BLaER1 treated with 17β-estradiol and CSF1 and Interleukin-3, amounts not matched to agents 10 nM and 100 nM (cell line): Measurements from ENCODE around the gene STING1.
A peak's percentile ranks its signal among the peaks of the same experiment; 100 is the strongest.
"Not testable (repeated sequence)": the region's sequence is repeated elsewhere in the genome, so short reads cannot be mapped to it uniquely, and the experiment has no call there.

Experiments used
- H3K27ac ChIP-seq, 11 experiments: shearing (Covaris generic); formaldehyde crosslinking; 2 replicates each; pipeline ENCODE4 v1.8.1; 2022
- H3K27me3 ChIP-seq, 11 experiments: shearing (Covaris generic); formaldehyde crosslinking; 2 replicates each; pipeline ENCODE4 v1.8.1; 2022
- H3K36me3 ChIP-seq, 11 experiments: shearing (Covaris generic); formaldehyde crosslinking; 2 replicates each; pipeline ENCODE4 v1.8.1; 2022
- H3K4me1 ChIP-seq, 10 experiments: shearing (Covaris generic); formaldehyde crosslinking; 2 replicates each; pipeline ENCODE4 v1.8.1; 2022
- H3K4me2 ChIP-seq, 11 experiments: shearing (Covaris generic); formaldehyde crosslinking; 2 replicates each; pipeline ENCODE4 v1.8.1; 2022
- H3K4me3 ChIP-seq, 10 experiments: shearing (Covaris generic); formaldehyde crosslinking; 2 replicates each; pipeline ENCODE4 v1.8.1; 2022
- H3K9ac ChIP-seq, 11 experiments: shearing (Covaris generic); formaldehyde crosslinking; 2 replicates each; pipeline ENCODE4 v1.8.1; 2022
- H3K9me3 ChIP-seq, 11 experiments: shearing (Covaris generic); formaldehyde crosslinking; replicated peaks in 1 of 11; 2 replicates each; pipeline ENCODE4 v1.8.1; 2022
- H4K20me1 ChIP-seq, 11 experiments: shearing (Covaris generic); formaldehyde crosslinking; 2 replicates each; pipeline ENCODE4 v1.8.1; 2022
- Cebpa-rat ChIP-seq, 11 experiments: shearing (Covaris generic); IDR thresholded peaks; 2 replicates each; pipeline ENCODE4 v1.8.1; 2022

STING1 gene

GRCh38 chr5:139482050-139482889, at the start of gene STING1:
TSS of gene STING1 (minus strand) at chr5:139482758. CDS start at chr5:139481704, 1,054 bp downstream.
- Histone ChIP-seq H3K27me3 (no peaks in the 10 kb centered on the region), H3K9ac (peak within 1 kb of the TSS; percentile 76 to 96 (median 86)), H3K36me3 (peaks cover 0 to 43% (median 19%) of the 10 kb centered on the region in 11 experiments; a peak in 17 of 22 replicates), H3K4me3 (peak within 1 kb of the TSS; percentile 48 to 93 (median 69)), H3K27ac (peak within 1 kb of the TSS; percentile 67 to 98 (median 92)), H3K4me2 (peak within 1 kb of the TSS; percentile 83 to 100 (median 99)), H3K4me1 (peaks cover 68 to 81% (median 79%) of the 10 kb centered on the region in 10 experiments), H3K9me3 (no peaks in the 10 kb centered on the region), H4K20me1 (peaks cover 0 to 43% (median 0%) of the 10 kb centered on the region in 11 experiments; a peak in 6 of 22 replicates)
- no peak for TF ChIP-seq Cebpa-rat (IDR thresholded peaks at IDR 0.05)

DNA sequence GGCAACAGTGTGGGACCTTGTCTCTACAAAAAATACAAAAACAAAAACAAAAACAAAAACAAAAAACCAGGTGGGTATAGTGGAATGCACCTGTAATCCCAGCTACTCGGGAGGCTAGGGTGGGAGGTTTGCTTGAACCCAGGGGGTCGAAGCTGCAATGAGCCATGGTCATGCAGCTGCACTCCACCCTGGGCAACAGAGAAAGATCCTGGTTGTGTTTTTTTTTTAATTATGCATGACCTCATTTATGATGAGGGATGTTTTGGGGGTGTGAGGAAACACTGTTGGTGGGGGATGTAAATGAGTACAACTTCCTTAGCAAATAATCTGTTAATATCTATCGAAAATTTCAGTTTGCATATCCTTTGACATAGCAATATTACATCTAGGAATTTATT, 49.2 kb upstream of the STING1 start:
- peaks cover 27 to 36% (median 32%) of the 10 kb centered on the region in 11 experiments for H3K9me3 ChIP-seq
- no peak overlapping the region for H3K4me3 ChIP-seq
- H4K20me1 ChIP-seq = no peaks in the 10 kb centered on the region
- H3K27me3 ChIP-seq = no peaks in the 10 kb centered on the region
- no peak overlapping the region for H3K27ac ChIP-seq
- peak overlapping the region in 4 of 11 experiments; percentile 8 to 32 (median 24); a peak in 5 of 22 replicates for H3K4me2 ChIP-seq
- H3K36me3 ChIP-seq = 0 out of 22 replicates have a peak, but pooled peaks cover 0 to 4% (median 0%) of the 10 kb centered on the region in 11 experiments
- TF ChIP-seq Cebpa-rat (IDR thresholded peaks at IDR 0.05) = no peak
- H3K4me1 ChIP-seq = peaks cover under 1 to 24% (median 15%) of the 10 kb centered on the region in 10 experiments; a peak in 16 of 20 replicates
- no peak overlapping the region for H3K9ac ChIP-seq

DNA sequence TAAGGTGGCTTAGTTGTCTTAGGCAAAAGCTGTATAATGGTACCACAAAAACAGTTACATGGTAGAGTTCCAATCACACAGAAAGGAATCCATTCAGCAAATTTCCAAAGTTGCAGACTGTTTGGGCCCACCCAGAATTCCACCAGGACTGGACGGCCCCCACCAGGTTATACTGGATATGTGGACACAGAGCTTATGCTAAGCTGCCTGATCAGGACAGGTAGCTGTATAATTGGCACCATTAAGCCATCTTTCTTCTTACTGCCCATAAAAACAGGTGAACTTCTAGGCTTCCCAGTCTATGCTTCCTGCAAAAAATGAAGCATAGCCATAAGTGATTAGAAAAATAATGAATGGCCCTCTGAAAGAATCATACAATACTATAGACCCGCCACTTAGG, 47.5 kb upstream of the STING1 start:
- not testable (repeated sequence) for H4K20me1 ChIP-seq, H3K27me3 ChIP-seq, H3K36me3 ChIP-seq, H3K27ac ChIP-seq, H3K9ac ChIP-seq, H3K4me3 ChIP-seq, H3K4me2 ChIP-seq
- H3K9me3 ChIP-seq = peaks cover 27 to 36% (median 32%) of the 10 kb centered on the region in 11 experiments
- H3K4me1 ChIP-seq = peaks cover 18 to 41% (median 32%) of the 10 kb centered on the region in 10 experiments

DNA sequence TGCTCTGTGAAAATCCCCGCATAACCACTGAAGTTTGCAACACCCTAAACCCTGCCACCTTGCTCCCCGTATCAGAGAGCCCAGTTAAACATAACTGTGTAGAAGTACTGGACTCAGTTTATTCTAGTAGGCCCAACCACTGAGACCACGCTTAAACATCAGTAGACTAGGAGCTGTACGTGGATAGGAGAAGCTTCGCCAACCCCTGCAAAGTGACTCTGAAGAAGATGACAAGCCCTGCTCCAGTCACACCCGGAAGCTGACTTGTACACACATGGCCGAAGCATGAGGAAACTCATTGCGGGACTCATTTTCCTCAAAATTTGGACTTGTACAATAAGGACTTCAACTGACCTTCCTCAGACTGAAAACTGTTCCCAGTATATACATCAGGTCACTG, 46.1 kb upstream of the STING1 start:
- H4K20me1 ChIP-seq, H3K4me3 ChIP-seq, H3K27me3 ChIP-seq, H3K9ac ChIP-seq, H3K36me3 ChIP-seq, H3K27ac ChIP-seq: not testable (repeated sequence)
- H3K9me3 ChIP-seq = peaks cover 27 to 36% (median 32%) of the 10 kb centered on the region in 11 experiments
- H3K4me2 ChIP-seq = peak overlapping the region in 4 of 11 experiments; percentile 50 to 72 (median 64); a peak in 5 of 22 replicates
- H3K4me1 ChIP-seq = peaks cover 24 to 55% (median 46%) of the 10 kb centered on the region in 10 experiments

DNA sequence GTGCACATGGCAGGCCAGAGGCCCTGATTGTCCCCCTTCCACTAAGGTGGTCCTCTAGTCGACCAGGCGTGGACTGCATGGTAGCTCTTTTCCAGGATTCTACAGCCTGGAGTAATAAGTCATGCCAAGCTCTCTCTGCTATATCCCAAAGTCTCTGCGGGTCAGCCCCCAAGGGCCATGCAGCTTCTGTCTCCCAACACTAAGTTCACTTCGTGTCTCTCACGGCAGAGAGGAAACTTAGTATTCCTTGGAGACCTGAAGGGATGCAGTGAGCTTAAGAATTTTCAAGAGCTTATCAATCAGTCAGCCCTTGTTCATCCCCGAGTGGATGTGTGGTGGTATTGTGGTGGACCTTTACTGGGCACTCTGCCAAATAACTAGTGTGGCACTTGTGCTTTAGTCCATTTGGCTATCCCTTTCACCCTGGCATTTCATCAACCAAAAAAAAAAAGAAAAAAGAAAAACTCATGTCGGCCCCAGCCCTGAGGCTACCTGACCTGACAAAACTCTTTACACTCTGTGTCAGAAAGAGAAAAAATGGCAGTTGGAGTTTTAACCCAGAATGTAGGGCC, 45.4 kb upstream of the STING1 start:
- H3K27me3 ChIP-seq, H3K27ac ChIP-seq, H4K20me1 ChIP-seq, H3K36me3 ChIP-seq, H3K9ac ChIP-seq, H3K4me3 ChIP-seq: not testable (repeated sequence)
- H3K4me2 ChIP-seq = peak overlapping the region in 8 of 11 experiments; percentile 40 to 92 (median 56); a peak in 15 of 22 replicates
- H3K4me1 ChIP-seq = peaks cover 24 to 62% (median 51%) of the 10 kb centered on the region in 10 experiments
- H3K9me3 ChIP-seq = peaks cover 27 to 36% (median 32%) of the 10 kb centered on the region in 11 experiments

DNA sequence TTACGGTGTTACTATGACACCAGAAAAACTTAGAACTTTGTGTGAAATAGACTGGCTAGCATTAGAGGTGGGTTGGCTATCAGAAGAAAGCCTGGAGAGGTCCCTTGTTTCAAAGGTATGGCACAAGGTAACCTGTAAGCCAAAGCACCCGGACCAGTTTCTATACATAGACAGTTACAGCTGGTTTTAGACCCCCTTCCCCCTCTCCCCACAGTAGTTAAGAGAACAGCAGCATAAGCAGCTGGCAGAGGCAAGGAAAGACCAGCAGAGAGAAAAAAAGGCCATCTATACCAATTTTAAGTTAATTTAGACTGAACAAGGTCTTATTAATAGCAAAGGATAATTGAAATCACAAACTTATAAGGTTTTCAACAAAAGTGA, 44.5 kb upstream of the STING1 start:
- Histone ChIP-seq H3K4me2 (peak overlapping the region in 9 of 11 experiments; percentile 64 to 95 (median 78); a peak in 17 of 22 replicates), H3K9me3 (peaks cover 24 to 29% (median 27%) of the 10 kb centered on the region in 11 experiments), H3K9ac (peak overlapping the region in 2 of 11 experiments; percentile 21 to 41; a peak in 1 of 22 replicates), H3K4me1 (peaks cover 24 to 71% (median 54%) of the 10 kb centered on the region in 10 experiments)
- not testable (repeated sequence) for H3K27ac ChIP-seq, H3K36me3 ChIP-seq, H3K27me3 ChIP-seq, H3K4me3 ChIP-seq, H4K20me1 ChIP-seq

DNA sequence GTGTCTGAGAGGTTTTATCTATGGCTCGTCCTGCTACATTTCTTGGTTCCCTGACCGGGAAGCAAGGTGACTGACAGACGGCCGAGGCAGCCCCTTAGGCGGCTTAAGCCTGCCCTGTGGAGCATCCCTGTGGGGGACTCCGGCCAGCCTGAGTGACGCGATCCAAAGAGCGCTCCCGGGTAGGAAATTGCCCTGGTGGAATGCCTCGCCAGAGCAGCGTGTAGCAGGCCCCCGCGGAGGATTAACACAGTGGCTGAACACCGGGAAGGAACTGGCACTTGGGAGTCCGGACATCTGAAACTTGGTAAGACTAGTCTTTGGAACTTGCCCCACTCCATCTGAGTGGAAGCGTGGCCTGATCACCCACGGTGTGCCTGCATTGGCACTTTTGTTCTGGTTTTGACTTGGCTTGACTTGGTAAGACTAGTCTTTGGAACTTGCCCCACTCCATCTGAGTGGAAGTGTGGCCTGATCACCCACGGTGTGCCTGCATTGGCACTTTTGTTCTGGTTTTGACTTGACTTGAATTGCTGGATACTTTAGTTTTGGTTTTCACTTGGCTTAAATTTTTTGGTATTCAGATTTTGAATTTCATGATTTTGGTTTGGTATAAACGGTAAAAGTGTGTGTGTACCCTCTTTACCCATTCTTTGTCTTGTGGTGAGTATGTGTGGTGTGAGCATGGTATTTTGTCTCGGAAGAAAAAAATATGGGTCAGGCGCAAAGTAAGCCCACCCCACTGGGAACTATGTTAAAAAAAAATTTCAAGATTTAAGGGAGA, 43.9 kb upstream of the STING1 start:
- H3K9ac ChIP-seq = peak overlapping the region in 10 of 11 experiments; percentile 21 to 66 (median 44); a peak in 16 of 22 replicates
- not testable (repeated sequence) for H4K20me1 ChIP-seq, H3K36me3 ChIP-seq, H3K4me3 ChIP-seq, H3K27me3 ChIP-seq
- H3K4me2 ChIP-seq = peak overlapping the region; percentile 57 to 95 (median 74)
- peaks cover 18 to 23% (median 21%) of the 10 kb centered on the region in 11 experiments for H3K9me3 ChIP-seq
- H3K27ac ChIP-seq = peak overlapping the region in 9 of 11 experiments; percentile 11 to 68 (median 48); a peak in 16 of 22 replicates
- peaks cover 24 to 72% (median 54%) of the 10 kb centered on the region in 10 experiments for H3K4me1 ChIP-seq

GRCh38 chr5:139525586-139526308, 43.2 kb upstream of the STING1 start:
- H3K27me3 ChIP-seq, H3K36me3 ChIP-seq, H3K4me3 ChIP-seq, H4K20me1 ChIP-seq: not testable (repeated sequence)
- peak overlapping the region; percentile 57 to 95 (median 74) for H3K4me2 ChIP-seq
- H3K9ac ChIP-seq = peak overlapping the region in 10 of 11 experiments; percentile 19 to 66 (median 44); a peak in 18 of 22 replicates
- peaks cover 24 to 76% (median 59%) of the 10 kb centered on the region in 10 experiments for H3K4me1 ChIP-seq
- peak in 1 of 11 experiments; percentile 40; a peak in 1 of 22 replicates for TF ChIP-seq Cebpa-rat (IDR thresholded peaks at IDR 0.05)
- peaks cover 11 to 16% (median 13%) of the 10 kb centered on the region in 11 experiments for H3K9me3 ChIP-seq
- H3K27ac ChIP-seq = peak overlapping the region in 9 of 11 experiments; percentile 11 to 68 (median 48); a peak in 17 of 22 replicates
